ENCODE measurements around the gene LRP5. TPM values are rescaled to one million over a fixed set of nuclear protein-coding genes. Genes with fewer than 3 reads are reported as not detected.

The LRP5 gene
- total RNA-seq, 1 donor from 2014 or later = 20.2 TPM

DNA sequence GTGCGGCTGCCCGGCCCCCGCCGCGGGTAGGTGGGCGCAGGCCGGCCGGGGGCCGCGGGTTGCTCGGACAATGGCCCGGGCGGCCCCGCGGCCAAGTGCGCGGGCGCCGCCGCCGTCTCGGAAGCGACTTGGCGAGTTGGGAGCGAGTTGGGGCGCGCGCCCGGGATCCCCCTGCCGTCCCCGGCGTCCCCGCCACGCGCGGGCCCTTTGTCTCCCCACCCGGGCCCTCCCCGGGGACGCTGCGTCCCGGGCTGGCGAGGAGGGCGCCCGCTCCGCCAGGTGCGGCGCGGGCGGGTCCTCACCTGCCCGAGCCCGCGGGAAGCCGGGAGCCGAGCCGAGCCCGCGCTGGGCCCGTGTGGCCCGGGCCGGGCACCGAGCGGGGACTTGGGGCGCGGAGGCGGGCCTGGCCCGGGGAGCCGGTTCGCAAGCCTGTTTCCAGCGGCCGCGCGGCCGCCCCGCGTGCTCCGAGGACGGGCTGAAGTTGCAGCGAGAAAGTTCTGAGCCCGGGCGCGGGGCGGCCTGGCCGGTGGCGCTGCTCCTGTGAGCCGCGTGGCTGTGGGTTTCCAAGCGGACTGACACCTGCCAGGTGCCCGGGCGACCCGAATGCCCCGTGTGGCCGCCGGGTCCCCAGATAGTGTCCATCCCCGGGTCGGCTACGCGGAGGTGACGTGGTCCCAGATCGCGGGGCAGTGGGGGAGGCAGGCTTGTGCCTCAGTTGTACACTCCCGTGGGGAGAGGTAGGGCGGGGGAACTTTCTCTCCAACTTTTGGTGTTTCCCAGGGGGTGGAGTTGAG lies 586 bp downstream of the LRP5 start:
- peak overlapping the region; percentile 85 for H3K27ac Mint-ChIP-seq (ENCODE audit: unreplicated experiment)
- H3K4me3 Mint-ChIP-seq (ENCODE audit: unreplicated experiment) = peak overlapping the region; percentile 95
- Histone ChIP-seq H3K27ac (ENCODE audit: low read depth, low read length) (peak overlapping the region; percentile 56), H3K36me3 (ENCODE audit: insufficient read depth, low read length) (no peaks in the 10 kb centered on the region), H4K20me1 (ENCODE audit: insufficient read depth, low read length) (peaks cover 30% of the 10 kb centered on the region), H3K27me3 (ENCODE audit: insufficient read depth, low read length) (no peaks in the 10 kb centered on the region), H3K9ac (ENCODE audit: low read length) (peak overlapping the region; percentile 83), H3K4me1 (ENCODE audit: insufficient read depth, low read length) (peaks cover 32% of the 10 kb centered on the region), H3K4me3 (ENCODE audit: insufficient read depth, low read depth, low read length) (peak overlapping the region; percentile 73), H3K4me2 (ENCODE audit: low read length) (peak overlapping the region; percentile 96), H3K9me3 (ENCODE audit: insufficient read depth, low read depth, low read length) (no peaks in the 10 kb centered on the region), H2AFZ (ENCODE audit: low read depth, low read length) (peak overlapping the region; percentile 72), H3K79me2 (ENCODE audit: insufficient read depth, low read length) (peaks cover 48% of the 10 kb centered on the region)
- H3K36me3 Mint-ChIP-seq (ENCODE audit: low read depth, unreplicated experiment) = no peaks in the 10 kb centered on the region
- TF ChIP-seq, protein P1, sequence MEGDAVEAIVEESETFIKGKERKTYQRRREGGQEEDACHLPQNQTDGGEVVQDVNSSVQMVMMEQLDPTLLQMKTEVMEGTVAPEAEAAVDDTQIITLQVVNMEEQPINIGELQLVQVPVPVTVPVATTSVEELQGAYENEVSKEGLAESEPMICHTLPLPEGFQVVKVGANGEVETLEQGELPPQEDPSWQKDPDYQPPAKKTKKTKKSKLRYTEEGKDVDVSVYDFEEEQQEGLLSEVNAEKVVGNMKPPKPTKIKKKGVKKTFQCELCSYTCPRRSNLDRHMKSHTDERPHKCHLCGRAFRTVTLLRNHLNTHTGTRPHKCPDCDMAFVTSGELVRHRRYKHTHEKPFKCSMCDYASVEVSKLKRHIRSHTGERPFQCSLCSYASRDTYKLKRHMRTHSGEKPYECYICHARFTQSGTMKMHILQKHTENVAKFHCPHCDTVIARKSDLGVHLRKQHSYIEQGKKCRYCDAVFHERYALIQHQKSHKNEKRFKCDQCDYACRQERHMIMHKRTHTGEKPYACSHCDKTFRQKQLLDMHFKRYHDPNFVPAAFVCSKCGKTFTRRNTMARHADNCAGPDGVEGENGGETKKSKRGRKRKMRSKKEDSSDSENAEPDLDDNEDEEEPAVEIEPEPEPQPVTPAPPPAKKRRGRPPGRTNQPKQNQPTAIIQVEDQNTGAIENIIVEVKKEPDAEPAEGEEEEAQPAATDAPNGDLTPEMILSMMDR (IDR thresholded peaks at IDR 0.05; ENCODE audit: insufficient read depth, low read depth, low read length) = no peak
- no peak for TF ChIP-seq EZH2 (IDR thresholded peaks at IDR 0.05; ENCODE audit: insufficient read depth, low read length)
- no peak for FAIRE-seq
- no peak for DNase-seq (ENCODE audit: low read depth)
- no peaks in the 10 kb centered on the region for H3K9me3 Mint-ChIP-seq (ENCODE audit: unreplicated experiment)
- H3K27me3 Mint-ChIP-seq (ENCODE audit: low read depth, unreplicated experiment) = no peaks in the 10 kb centered on the region
- peaks cover 19% of the 10 kb centered on the region for H3K4me1 Mint-ChIP-seq (ENCODE audit: low read depth, unreplicated experiment)

DNA sequence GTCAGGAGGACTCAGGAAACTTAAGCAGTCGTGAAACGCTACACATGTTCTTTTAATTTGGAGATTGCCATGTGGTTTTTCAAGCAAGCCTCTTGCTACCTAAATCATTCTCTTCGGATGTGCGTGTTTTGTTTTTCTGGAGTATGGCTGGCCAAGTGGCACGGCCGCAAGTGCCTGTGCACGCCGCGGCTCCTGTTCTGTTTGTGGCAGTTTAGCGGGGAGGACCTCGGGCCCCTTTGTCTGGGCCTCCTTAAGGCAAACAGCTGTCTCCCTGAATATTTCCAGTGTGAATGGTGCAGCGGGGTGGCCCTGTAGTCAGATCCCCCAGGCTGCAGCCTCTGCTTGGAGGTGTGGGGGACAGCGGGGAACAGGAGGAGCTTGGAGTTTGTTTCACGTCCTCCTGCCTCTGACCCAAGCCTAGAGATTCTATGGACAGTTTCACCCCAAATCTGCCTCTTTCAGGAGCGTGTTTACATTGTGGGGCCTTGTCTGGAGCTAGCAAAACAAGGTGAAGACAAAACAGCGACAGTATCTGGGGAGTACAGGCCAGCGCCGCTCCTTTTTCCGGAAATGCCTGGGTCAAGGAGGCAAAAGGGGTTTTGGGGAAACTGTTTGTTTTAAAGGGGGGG lies 1.3 kb downstream of the LRP5 start:
- FAIRE-seq = no peak
- H3K4me3 ChIP-seq (ENCODE audit: insufficient read depth, low read depth, low read length) = peak overlapping the region; percentile 73
- H3K27ac ChIP-seq (ENCODE audit: low read depth, low read length) = peak overlapping the region; percentile 56

More for the DNA sequence above, 1.3 kb downstream of the LRP5 start:
- Histone ChIP-seq H3K4me1 (ENCODE audit: insufficient read depth, low read length) (peaks cover 32% of the 10 kb centered on the region), H3K4me2 (ENCODE audit: low read length) (peak overlapping the region; percentile 96), H3K36me3 (ENCODE audit: insufficient read depth, low read length) (no peaks in the 10 kb centered on the region), H4K20me1 (ENCODE audit: insufficient read depth, low read length) (peaks cover 34% of the 10 kb centered on the region), H3K9me3 (ENCODE audit: insufficient read depth, low read depth, low read length) (no peaks in the 10 kb centered on the region), H3K27me3 (ENCODE audit: insufficient read depth, low read length) (no peaks in the 10 kb centered on the region), H2AFZ (ENCODE audit: low read depth, low read length) (peak overlapping the region; percentile 72), H3K79me2 (ENCODE audit: insufficient read depth, low read length) (peaks cover 53% of the 10 kb centered on the region), H3K9ac (ENCODE audit: low read length) (peak overlapping the region; percentile 83)
- no peaks in the 10 kb centered on the region for H3K36me3 Mint-ChIP-seq (ENCODE audit: low read depth, unreplicated experiment)
- peaks cover 19% of the 10 kb centered on the region for H3K4me1 Mint-ChIP-seq (ENCODE audit: low read depth, unreplicated experiment)
- no peak for DNase-seq (ENCODE audit: low read depth)
- peak overlapping the region; percentile 95 for H3K4me3 Mint-ChIP-seq (ENCODE audit: unreplicated experiment)
- H3K9me3 Mint-ChIP-seq (ENCODE audit: unreplicated experiment) = no peaks in the 10 kb centered on the region
- TF ChIP-seq EZH2 (IDR thresholded peaks at IDR 0.05; ENCODE audit: insufficient read depth, low read length) = no peak
- TF ChIP-seq, protein P1 (IDR thresholded peaks at IDR 0.05; ENCODE audit: insufficient read depth, low read depth, low read length) = no peak
- H3K27ac Mint-ChIP-seq (ENCODE audit: unreplicated experiment) = peak overlapping the region; percentile 85
- no peaks in the 10 kb centered on the region for H3K27me3 Mint-ChIP-seq (ENCODE audit: low read depth, unreplicated experiment)

All from astrocyte (in vitro differentiated cells and primary cell).